Adrenal gland (tissue), 12 donors: Measurements from ENCODE around the gene DNAH17. TPM values are rescaled to one million over a fixed set of nuclear protein-coding genes. Genes with fewer than 3 reads are reported as not detected.

Experiments
- DNase-seq, 7 donors: peaks; one replicate each; pipeline ENCODE4 v3.0.0-alpha.2; 2019 to 2020
- H3K27ac ChIP-seq, 5 donors: fragments of 200-600 bp; sonication (generic) in 4 of 5; 1 replicate in 3 of 5; 2 replicates in 2 of 5; pipeline versions ENCODE4 v1.5.1 to v1.8.0; 2016 to 2020; ENCODE audit warnings: mild to moderate bottlenecking in 1 of 5
- H3K27me3 ChIP-seq: fragments of 200-600 bp; 2 replicates; pipeline ENCODE4 v1.8.0; 2021
- H3K36me3 ChIP-seq, 2 donors: fragments of 200-600 bp; replicated peaks in 1 of 2; 1 replicate in 1 of 2; 2 replicates in 1 of 2; pipeline versions ENCODE4 v1.5.1 to v1.8.0; 2018 to 2022
- H3K4me1 ChIP-seq, 2 donors: fragments of 200-600 bp; replicated peaks in 1 of 2; 1 replicate in 1 of 2; 2 replicates in 1 of 2; pipeline versions ENCODE4 v1.5.1 to v1.8.0; 2018 to 2021
- H3K4me3 ChIP-seq, 4 donors: fragments of 200-600 bp; sonication (generic) in 3 of 4; one replicate each; pipeline ENCODE4 v1.5.1; 2016 to 2018
- H3K9me3 ChIP-seq, 3 donors: fragments of 200-600 bp; sonication (generic) in 1 of 3; replicated peaks in 1 of 3; 1 replicate in 2 of 3; 2 replicates in 1 of 3; pipeline versions ENCODE4 v1.5.1 to v1.8.0; 2016 to 2021
- POLR2A ChIP-seq, 2 donors: fragments of 450-650 bp; IDR thresholded peaks; one replicate each; pipeline ENCODE4 v1.6.1; 2017; ENCODE audit warnings: antibody characterized with exemption in 2 of 2, mild to moderate bottlenecking in 2 of 2, moderate library complexity in 1 of 2
- WGBS, 4 donors: extraction: QIAGEN DNeasy Blood & Tissue Kit in 2 of 4; methylation state at CpG; one replicate each; pipeline versions ENCODE4 v1.1.5 to v1.1.7; 2013 to 2017; 5-methylcytosine and 5-hydroxymethylcytosine counted together
- intact Hi-C, 2 donors: fragments of 100-400 bp; cut with DNase I; formaldehyde crosslinking; loops; one replicate each; pipeline versions ENCODE4 v1.14.1 to v1.15.0; 2022 to 2023
- polyA plus RNA-seq, 3 donors: library from polyadenylated mRNA; stranded (reverse); fragments of 200-250 nt in 2 of 3; fragments of 350-450 nt in 1 of 3; fragmentation: Illumina TruSeq in 1 of 3; extraction: RNeasy Lipid Tissue Mini Kit (QIAGEN cat#74804) in 1 of 3; gene quantifications; one replicate each; pipeline ENCODE4 v1.2.3, GENCODE V29; 2013 to 2014
- total RNA-seq, 9 donors: library from RNA; depleted of rRNA in 4 of 9; stranded (reverse); fragments of >200 nt in 4 of 9; fragments of 120-200 nt in 1 of 9; fragmentation: NEBNext Ultra II Directional in 1 of 9; extraction: Animal tissue kit (Norgen Biotek cat#: 25700) in 1 of 9; gene quantifications; one replicate each; pipeline versions ENCODE4 v1.1.0 to v1.2.4, GENCODE V29; 2013 to 2023
- TF ChIP-seq, protein P1 (sequence below), 6 experiments: fragments of 450-650 bp in 4 of 6; fragments of 200-600 bp in 2 of 6; sonication (generic) in 1 of 6; IDR thresholded peaks; 1 replicate in 5 of 6; 2 replicates in 1 of 6; pipeline versions ENCODE4 v1.5.1 to v1.8.0; 2016 to 2021; ENCODE audit warnings: antibody characterized with exemption in 6 of 6, mild to moderate bottlenecking in 2 of 6, moderate library complexity in 1 of 6
- donor health status: healthy with polysubstance abuse.
- donor health status: Bipolar disorder and iron deficiency.
- donor health status: DM: yes; HTN: yes; CAD: no.
- donor health status: DM: no; HTN: no; CAD: no.
- donor health status: DM: no; HTN: no; CAD: no.
- donor health status: DM: yes; HTN: yes; CAD: no.

Gene DNAH17
- total and polyA plus RNA-seq, 12 donors, result 0.03 to 1.8 (median 0.22) TPM; not detected in 5

DNA sequence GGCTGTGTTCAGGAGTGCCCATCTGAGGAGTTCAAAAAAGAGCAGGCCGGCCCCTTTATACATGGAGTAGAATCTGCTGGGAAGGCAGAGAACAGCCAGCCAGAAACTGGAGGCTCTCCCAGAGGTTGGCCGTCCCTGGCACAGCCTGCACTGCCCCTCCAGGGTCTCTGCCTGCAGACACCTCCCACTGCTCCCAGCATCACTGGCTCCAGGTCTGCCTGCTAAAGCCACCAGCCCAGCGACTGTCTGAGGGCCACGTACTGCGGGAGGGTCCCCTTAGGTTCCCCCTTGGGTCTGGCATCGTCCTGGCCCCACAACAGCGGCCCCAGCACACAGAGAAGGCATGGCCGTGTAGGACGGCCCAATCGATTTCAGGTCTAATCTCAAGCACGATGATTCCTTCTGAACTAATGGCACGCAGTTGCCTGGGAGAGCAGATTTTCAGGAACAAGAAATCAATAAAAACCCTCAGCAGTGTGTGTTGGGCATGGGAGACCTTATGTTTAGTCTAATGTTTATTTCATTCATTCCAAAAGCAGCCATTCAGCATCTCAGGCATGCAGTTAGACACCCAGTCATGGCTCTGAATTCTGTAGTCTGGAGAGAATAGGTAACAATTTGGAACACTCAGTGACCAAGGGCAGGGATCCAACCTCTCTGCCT, 103.1 kb downstream of the DNAH17 start:
- 85 to 96% (median 91%) methylated on average over 9 to 12 of the region's 12 CpGs for WGBS, 4 donors
- TF ChIP-seq POLR2A (IDR thresholded peaks at IDR 0.05), result no peak
- TF ChIP-seq, protein P1, sequence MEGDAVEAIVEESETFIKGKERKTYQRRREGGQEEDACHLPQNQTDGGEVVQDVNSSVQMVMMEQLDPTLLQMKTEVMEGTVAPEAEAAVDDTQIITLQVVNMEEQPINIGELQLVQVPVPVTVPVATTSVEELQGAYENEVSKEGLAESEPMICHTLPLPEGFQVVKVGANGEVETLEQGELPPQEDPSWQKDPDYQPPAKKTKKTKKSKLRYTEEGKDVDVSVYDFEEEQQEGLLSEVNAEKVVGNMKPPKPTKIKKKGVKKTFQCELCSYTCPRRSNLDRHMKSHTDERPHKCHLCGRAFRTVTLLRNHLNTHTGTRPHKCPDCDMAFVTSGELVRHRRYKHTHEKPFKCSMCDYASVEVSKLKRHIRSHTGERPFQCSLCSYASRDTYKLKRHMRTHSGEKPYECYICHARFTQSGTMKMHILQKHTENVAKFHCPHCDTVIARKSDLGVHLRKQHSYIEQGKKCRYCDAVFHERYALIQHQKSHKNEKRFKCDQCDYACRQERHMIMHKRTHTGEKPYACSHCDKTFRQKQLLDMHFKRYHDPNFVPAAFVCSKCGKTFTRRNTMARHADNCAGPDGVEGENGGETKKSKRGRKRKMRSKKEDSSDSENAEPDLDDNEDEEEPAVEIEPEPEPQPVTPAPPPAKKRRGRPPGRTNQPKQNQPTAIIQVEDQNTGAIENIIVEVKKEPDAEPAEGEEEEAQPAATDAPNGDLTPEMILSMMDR (IDR thresholded peaks at IDR 0.05), result no peak
- no peak overlapping the region for H3K27ac ChIP-seq
- no peaks in the 10 kb centered on the region for H3K36me3 ChIP-seq
- H3K4me1 ChIP-seq, result no peaks in the 10 kb centered on the region
- intact Hi-C loops, result no loop called here
- no peak overlapping the region for H3K4me3 ChIP-seq
- no peaks in the 10 kb centered on the region for H3K27me3 ChIP-seq
- no peak for DNase-seq
- no peaks in the 10 kb centered on the region for H3K9me3 ChIP-seq

DNA sequence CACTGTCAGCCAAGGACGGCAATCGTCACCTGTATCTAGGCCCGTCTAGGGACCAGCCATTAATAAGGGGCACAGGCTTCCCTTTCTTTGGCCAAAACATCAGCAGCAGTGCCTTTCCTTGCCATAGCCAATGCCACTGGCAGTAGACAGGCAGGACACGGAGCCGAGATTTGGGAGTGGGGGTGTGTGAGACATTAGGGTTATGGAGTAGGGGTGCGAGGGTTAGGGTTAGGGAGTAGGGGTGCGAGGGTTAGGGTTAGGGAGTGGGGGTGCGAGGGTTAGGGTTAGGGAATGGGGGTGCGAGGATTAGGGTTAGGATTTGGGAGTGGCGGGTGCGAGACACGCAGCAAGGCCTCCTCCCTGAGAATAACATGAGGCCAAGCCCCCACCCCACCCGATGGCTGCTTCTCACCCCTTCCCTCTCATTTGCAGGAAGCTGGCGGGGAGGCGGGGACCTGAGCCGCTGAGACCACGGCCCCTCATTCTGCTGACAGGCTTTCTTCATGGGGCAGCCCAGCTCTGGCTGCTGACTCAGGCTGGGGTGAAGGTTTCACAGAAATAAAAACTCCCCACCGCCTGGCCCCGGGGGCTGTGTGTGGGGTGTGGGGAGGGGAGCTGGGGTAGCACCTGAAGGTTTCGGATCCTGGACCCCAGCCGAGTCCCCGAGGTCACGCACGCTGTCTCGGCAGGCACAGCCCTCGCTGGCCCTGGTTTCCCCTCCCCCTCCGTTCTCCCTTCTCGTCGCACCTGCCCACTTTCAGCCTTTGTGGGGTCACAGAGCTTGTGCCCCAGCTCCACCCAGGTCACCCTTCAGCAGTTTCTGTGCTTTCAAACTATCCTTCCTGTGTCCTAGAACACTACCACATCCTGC, 104.9 kb downstream of the DNAH17 start:
- Histone ChIP-seq H3K9me3 (no peaks in the 10 kb centered on the region), H3K27ac (no peak overlapping the region), H3K4me3 (no peak overlapping the region), H3K27me3 (no peaks in the 10 kb centered on the region), H3K4me1 (no peaks in the 10 kb centered on the region), H3K36me3 (no peaks in the 10 kb centered on the region)
- DNase-seq, result no peak
- TF ChIP-seq POLR2A (IDR thresholded peaks at IDR 0.05), result no peak
- TF ChIP-seq, protein P1 (IDR thresholded peaks at IDR 0.05), result no peak
- intact Hi-C loops, result no loop called here
- 64 to 87% (median 70%) methylated on average over 22 to 29 of the region's 29 CpGs for WGBS, 4 donors

DNA sequence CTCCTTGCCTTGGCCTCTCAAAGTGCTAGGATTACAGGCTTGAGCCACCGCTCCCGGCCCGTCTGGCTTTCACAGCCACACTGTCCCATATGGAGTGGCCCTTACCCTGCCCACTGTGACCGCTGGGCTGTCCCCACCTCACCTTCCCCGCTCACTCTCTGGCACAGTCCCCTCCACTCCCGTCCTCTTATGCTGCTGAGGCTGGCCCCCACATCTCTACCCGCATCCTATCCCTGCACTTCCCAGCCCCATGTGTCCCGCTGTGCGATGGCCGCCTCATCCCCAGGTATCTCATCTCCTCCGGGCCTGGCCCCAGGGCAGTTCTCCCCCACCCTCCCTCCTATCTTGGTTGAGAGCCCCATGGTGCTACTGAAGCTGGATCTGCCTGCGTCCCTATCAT, 105.6 kb downstream of the DNAH17 start:
- WGBS, 4 donors, result 89 to 99% (median 96%) methylated on average over 12 of the region's 12 CpGs
- no peak overlapping the region for H3K27ac ChIP-seq
- no peak overlapping the region for H3K4me3 ChIP-seq
- DNase-seq, result no peak
- H3K36me3 ChIP-seq, result no peaks in the 10 kb centered on the region
- H3K27me3 ChIP-seq, result no peaks in the 10 kb centered on the region
- no peaks in the 10 kb centered on the region for H3K9me3 ChIP-seq
- H3K4me1 ChIP-seq, result no peaks in the 10 kb centered on the region
- TF ChIP-seq, protein P1 (IDR thresholded peaks at IDR 0.05), result no peak
- no peak for TF ChIP-seq POLR2A (IDR thresholded peaks at IDR 0.05)
- intact Hi-C loops, result no loop called here

DNA sequence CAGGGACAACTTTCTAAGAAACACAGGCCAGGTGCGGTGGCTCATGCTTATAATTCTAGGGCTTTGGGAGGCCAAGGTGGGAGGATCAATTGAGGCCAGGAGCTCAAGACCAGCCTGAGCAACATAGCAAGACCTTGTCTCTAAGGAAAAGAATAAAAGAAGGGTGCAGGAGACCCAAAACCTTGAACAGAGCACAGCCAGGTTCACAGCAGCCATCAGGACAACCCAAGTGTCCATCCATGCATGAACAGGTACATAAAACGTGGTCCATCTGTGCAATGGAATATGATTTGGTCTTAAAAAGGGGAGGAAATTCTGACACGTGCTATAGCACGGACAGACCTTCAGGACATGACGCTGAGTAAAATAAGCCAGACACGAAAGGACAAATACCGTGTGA, 107.8 kb downstream of the DNAH17 start:
- Histone ChIP-seq H3K4me3 (no peak overlapping the region), H3K36me3 (no peaks in the 10 kb centered on the region), H3K27me3 (no peaks in the 10 kb centered on the region), H3K4me1 (no peaks in the 10 kb centered on the region), H3K9me3 (no peaks in the 10 kb centered on the region), H3K27ac (no peak overlapping the region)
- TF ChIP-seq, protein P1 (IDR thresholded peaks at IDR 0.05), result no peak
- TF ChIP-seq POLR2A (IDR thresholded peaks at IDR 0.05), result no peak
- 92 to 96% (median 94%) methylated on average over 7 of the region's 7 CpGs for WGBS, 4 donors
- DNase-seq, result no peak
- intact Hi-C loops, result no loop called here
